Hindlimb muscle (tissue), 1 donor: ENCODE results near the gene POLA1. TPM values are rescaled to one million over a fixed set of nuclear protein-coding genes. Genes with fewer than 3 reads are reported as not detected.

Source experiments
- DNase-seq: peaks from one replicate; pipeline ENCODE4 v3.0.0-alpha.2; 2013
- polyA plus RNA-seq: library from polyadenylated mRNA; unstranded; fragments of 120-200 nt; gene quantifications from one replicate; pipeline ENCODE4 v1.2.1, GENCODE V29; 2013; ENCODE audit not compliant: insufficient read length

POLA1 gene
- polyA plus RNA-seq, 1 donor, result 17.7 TPM

GRCh38 chrX:24987731-24988130, 294.0 kb downstream of the POLA1 start:
- DNase-seq, result no peak

- no peak for DNase-seq
Measured at GRCh38 chrX:24988314-24988713, 294.6 kb downstream of the POLA1 start.

GRCh38 chrX:24990535-24990934, 296.8 kb downstream of the POLA1 start:
- DNase-seq, result no peak

- DNase-seq, result no peak
Measured at GRCh38 chrX:24993879-24994278, 300.2 kb downstream of the POLA1 start.

- no peak for DNase-seq
Measured at GRCh38 chrX:24996096-24996709, 302.5 kb downstream of the POLA1 start.

- DNase-seq, result no peak
Measured at GRCh38 chrX:24999511-24999910, 305.8 kb downstream of the POLA1 start.

- no peak for DNase-seq
Measured at GRCh38 chrX:25001808-25002660, 308.3 kb downstream of the POLA1 start.

GRCh38 chrX:25002661-25003020, 308.9 kb downstream of the POLA1 start:
- no peak for DNase-seq

- DNase-seq, result no peak
Measured at GRCh38 chrX:25003066-25003849, 309.5 kb downstream of the POLA1 start.

- no peak for DNase-seq
Measured at GRCh38 chrX:25004040-25004439, 310.3 kb downstream of the POLA1 start.

- no peak for DNase-seq
Measured at GRCh38 chrX:25004485-25005032, 310.8 kb downstream of the POLA1 start.

GRCh38 chrX:25005034-25005381, 311.3 kb downstream of the POLA1 start:
- no peak for DNase-seq

- no peak for DNase-seq
Measured at GRCh38 chrX:25005382-25006185, 311.9 kb downstream of the POLA1 start.

- no peak for DNase-seq
Measured at GRCh38 chrX:25006586-25007058, 312.9 kb downstream of the POLA1 start.

- DNase-seq, result no peak
Measured at GRCh38 chrX:25007059-25008053, 313.6 kb downstream of the POLA1 start.

- no peak for DNase-seq
Measured at GRCh38 chrX:25009407-25009806, 315.7 kb downstream of the POLA1 start.

GRCh38 chrX:25010784-25011588, 317.3 kb downstream of the POLA1 start:
- no peak for DNase-seq

GRCh38 chrX:25011589-25012432, 318.1 kb downstream of the POLA1 start:
- no peak for DNase-seq

- DNase-seq, result no peak
Measured at GRCh38 chrX:25012433-25012735, 318.7 kb downstream of the POLA1 start.
